ENCODE results near the gene SPATA31A1.
"Not testable (repeated sequence)": the region's sequence is repeated elsewhere in the genome, so short reads cannot be mapped to it uniquely, and the experiment has no call there.

Gene SPATA31A1

GRCh38 chr9:39355369-39355768 lies at the start of gene SPATA31A1:
Gene SPATA31A1, plus strand, starts transcription at chr9:39355669. Its CDS starts 62 bp downstream, at chr9:39355731.
- not testable (repeated sequence) for DNase-seq

GRCh38 chr9:39407261-39408204 lies 52.1 kb downstream of the SPATA31A1 start:
- DNase-seq, result not testable (repeated sequence)

GRCh38 chr9:39411254-39411940 lies 55.9 kb downstream of the SPATA31A1 start:
- DNase-seq, result not testable (repeated sequence)

Measured in NCI-H1417 (cell line).